Nephron progenitor cell (in vitro differentiated cells): ENCODE data around the gene TCERG1L.

ENCODE experiments used
- DNase-seq: peaks from one replicate; pipeline ENCODE4 v3.0.0; 2021
- H3K27ac Mint-ChIP-seq: 2 replicates; pipeline ENCODE4 v1.8.0; 2021; ENCODE audit warnings: mild to moderate bottlenecking, moderate library complexity, mixed read lengths
- H3K27me3 Mint-ChIP-seq: 2 replicates; pipeline ENCODE4 v1.8.0; 2021; ENCODE audit warnings: mild to moderate bottlenecking, low read depth, mixed read lengths; ENCODE audit not compliant: poor library complexity
- H3K36me3 Mint-ChIP-seq: 2 replicates; pipeline ENCODE4 v1.8.0; 2021; ENCODE audit warnings: low read depth, mixed read lengths
- H3K4me1 Mint-ChIP-seq: 2 replicates; pipeline ENCODE4 v1.8.0; 2021; ENCODE audit warnings: mixed read lengths
- H3K4me3 Mint-ChIP-seq: 2 replicates; pipeline ENCODE4 v1.8.0; 2021; ENCODE audit warnings: mild to moderate bottlenecking, moderate library complexity, mixed read lengths
- H3K9me3 Mint-ChIP-seq: 2 replicates; pipeline ENCODE4 v1.8.0; 2021; ENCODE audit warnings: mild to moderate bottlenecking, moderate library complexity, mixed read lengths
- CTCF ChIP-seq: fragments of 200-600 bp; sonication (generic); IDR thresholded peaks from 2 replicates; pipeline ENCODE4 v1.5.0; 2021; ENCODE audit warnings: antibody characterized with exemption

Gene TCERG1L

GRCh38 chr10:131184503-131184902, 127.0 kb downstream of the TCERG1L start:
- DNase-seq = no peak

GRCh38 chr10:131183546-131184045, 127.9 kb downstream of the TCERG1L start:
- H3K36me3 Mint-ChIP-seq = no peaks in the 10 kb centered on the region
- H3K27ac Mint-ChIP-seq = no peak overlapping the region
- no peaks in the 10 kb centered on the region for H3K9me3 Mint-ChIP-seq
- peaks cover 28% of the 10 kb centered on the region for H3K4me1 Mint-ChIP-seq
- no peak for DNase-seq
- TF ChIP-seq CTCF = no peak
- no peak overlapping the region for H3K4me3 Mint-ChIP-seq
- peaks cover 28% of the 10 kb centered on the region for H3K27me3 Mint-ChIP-seq

More at GRCh38 chr10:131184503-131184902, 127.0 kb downstream of the TCERG1L start:
- no peak overlapping the region for H3K4me3 Mint-ChIP-seq
- no peak for TF ChIP-seq CTCF
- peaks cover 31% of the 10 kb centered on the region for H3K4me1 Mint-ChIP-seq
- peaks cover 31% of the 10 kb centered on the region for H3K27me3 Mint-ChIP-seq
- H3K9me3 Mint-ChIP-seq = no peaks in the 10 kb centered on the region
- no peak overlapping the region for H3K27ac Mint-ChIP-seq
- H3K36me3 Mint-ChIP-seq = no peaks in the 10 kb centered on the region

- no peak for DNase-seq
- no peaks in the 10 kb centered on the region for H3K9me3 Mint-ChIP-seq
- TF ChIP-seq CTCF = no peak
Measured at GRCh38 chr10:131181456-131181855, 130.1 kb downstream of the TCERG1L start.

GRCh38 chr10:131180740-131181415, 130.6 kb downstream of the TCERG1L start:
- Mint-ChIP-seq H3K9me3 (no peaks in the 10 kb centered on the region), H3K4me1 (peaks cover 6% of the 10 kb centered on the region)

More at GRCh38 chr10:131181456-131181855, 130.1 kb downstream of the TCERG1L start:
- Mint-ChIP-seq H3K4me1 (peaks cover 12% of the 10 kb centered on the region), H3K36me3 (no peaks in the 10 kb centered on the region), H3K4me3 (no peak overlapping the region), H3K27ac (no peak overlapping the region), H3K27me3 (peaks cover 25% of the 10 kb centered on the region)

GRCh38 chr10:131180086-131180485, 131.4 kb downstream of the TCERG1L start:
- Mint-ChIP-seq H3K27me3 (peaks cover 25% of the 10 kb centered on the region), H3K9me3 (peaks cover 4% of the 10 kb centered on the region), H3K4me3 (no peak overlapping the region), H3K27ac (no peak overlapping the region), H3K4me1 (peaks cover 11% of the 10 kb centered on the region), H3K36me3 (no peaks in the 10 kb centered on the region)
- no peak for TF ChIP-seq CTCF
- no peak for DNase-seq

More at GRCh38 chr10:131180740-131181415, 130.6 kb downstream of the TCERG1L start:
- Mint-ChIP-seq H3K27ac (no peak overlapping the region), H3K4me3 (no peak overlapping the region), H3K36me3 (no peaks in the 10 kb centered on the region), H3K27me3 (peaks cover 24% of the 10 kb centered on the region)
- no peak for DNase-seq
- TF ChIP-seq CTCF = no peak

GRCh38 chr10:131179361-131179760, 132.2 kb downstream of the TCERG1L start:
- Mint-ChIP-seq H3K27me3 (peaks cover 20% of the 10 kb centered on the region), H3K36me3 (no peaks in the 10 kb centered on the region), H3K4me3 (no peak overlapping the region), H3K27ac (no peak overlapping the region), H3K4me1 (peaks cover 18% of the 10 kb centered on the region), H3K9me3 (peaks cover 4% of the 10 kb centered on the region)
- no peak for DNase-seq
- TF ChIP-seq CTCF = no peak
